ENCODE results near the gene STAB2.
A peak's percentile ranks its signal among the peaks of the same experiment; 100 is the strongest.

STAB2 gene, protein sequence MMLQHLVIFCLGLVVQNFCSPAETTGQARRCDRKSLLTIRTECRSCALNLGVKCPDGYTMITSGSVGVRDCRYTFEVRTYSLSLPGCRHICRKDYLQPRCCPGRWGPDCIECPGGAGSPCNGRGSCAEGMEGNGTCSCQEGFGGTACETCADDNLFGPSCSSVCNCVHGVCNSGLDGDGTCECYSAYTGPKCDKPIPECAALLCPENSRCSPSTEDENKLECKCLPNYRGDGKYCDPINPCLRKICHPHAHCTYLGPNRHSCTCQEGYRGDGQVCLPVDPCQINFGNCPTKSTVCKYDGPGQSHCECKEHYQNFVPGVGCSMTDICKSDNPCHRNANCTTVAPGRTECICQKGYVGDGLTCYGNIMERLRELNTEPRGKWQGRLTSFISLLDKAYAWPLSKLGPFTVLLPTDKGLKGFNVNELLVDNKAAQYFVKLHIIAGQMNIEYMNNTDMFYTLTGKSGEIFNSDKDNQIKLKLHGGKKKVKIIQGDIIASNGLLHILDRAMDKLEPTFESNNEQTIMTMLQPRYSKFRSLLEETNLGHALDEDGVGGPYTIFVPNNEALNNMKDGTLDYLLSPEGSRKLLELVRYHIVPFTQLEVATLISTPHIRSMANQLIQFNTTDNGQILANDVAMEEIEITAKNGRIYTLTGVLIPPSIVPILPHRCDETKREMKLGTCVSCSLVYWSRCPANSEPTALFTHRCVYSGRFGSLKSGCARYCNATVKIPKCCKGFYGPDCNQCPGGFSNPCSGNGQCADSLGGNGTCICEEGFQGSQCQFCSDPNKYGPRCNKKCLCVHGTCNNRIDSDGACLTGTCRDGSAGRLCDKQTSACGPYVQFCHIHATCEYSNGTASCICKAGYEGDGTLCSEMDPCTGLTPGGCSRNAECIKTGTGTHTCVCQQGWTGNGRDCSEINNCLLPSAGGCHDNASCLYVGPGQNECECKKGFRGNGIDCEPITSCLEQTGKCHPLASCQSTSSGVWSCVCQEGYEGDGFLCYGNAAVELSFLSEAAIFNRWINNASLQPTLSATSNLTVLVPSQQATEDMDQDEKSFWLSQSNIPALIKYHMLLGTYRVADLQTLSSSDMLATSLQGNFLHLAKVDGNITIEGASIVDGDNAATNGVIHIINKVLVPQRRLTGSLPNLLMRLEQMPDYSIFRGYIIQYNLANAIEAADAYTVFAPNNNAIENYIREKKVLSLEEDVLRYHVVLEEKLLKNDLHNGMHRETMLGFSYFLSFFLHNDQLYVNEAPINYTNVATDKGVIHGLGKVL (N-terminal part only)

DNA sequence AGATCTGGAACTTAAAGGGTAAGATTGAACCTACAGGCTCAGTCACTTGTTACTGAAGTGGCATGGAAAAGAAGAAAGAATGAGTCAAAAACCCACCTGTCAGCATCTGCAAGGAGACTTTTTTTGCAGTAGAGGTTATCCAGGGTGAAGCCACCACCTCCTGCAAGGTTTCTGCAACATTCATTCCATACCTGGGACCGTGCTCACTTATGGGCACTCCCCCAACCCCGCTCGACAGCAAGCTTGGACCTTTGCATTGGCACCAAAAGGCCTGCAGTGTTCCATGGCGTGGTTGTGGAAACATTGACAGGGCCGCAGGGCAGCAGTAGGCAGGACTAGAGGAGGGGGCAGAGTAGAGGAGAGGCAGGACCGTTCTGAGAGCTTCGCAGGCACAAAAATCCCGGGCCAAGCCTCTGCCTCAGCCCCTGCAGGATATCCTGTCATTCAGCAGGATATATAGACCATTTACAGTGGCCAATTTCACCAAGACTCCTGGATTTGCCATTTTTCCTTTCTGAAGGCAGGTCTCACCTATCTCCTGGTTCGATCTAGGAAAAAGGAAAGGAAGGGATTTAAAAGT is at the start of gene STAB2:
STAB2 (plus strand) TSS at position 483 of the 580 bp plus-strand sequence. CDS start 204 bp downstream, outside the sequence.
- DNase-seq (ENCODE audit: low read depth, low spot score): no peak

DNA sequence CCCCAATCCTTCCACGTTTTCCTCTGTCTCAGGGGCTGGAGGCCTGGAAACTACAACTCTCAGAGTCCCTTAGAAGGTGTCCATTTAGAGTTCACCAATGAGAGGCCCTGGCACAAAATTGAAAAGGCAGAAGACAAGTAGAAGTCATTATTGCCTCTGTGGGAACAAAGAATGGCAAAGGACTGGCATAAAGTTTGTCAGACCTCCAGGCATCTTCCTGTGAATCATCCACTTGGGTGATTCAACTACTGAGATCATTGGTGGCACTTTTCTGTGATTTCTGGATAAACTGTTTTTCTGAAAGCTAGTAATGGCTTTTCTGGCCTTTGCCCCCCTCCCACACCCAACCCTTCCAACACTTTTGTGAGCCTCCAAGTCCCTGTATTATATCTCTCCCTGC is 48.7 kb upstream of the STAB2 start:
- DNase-seq (ENCODE audit: low read depth, low spot score): no peak

DNA sequence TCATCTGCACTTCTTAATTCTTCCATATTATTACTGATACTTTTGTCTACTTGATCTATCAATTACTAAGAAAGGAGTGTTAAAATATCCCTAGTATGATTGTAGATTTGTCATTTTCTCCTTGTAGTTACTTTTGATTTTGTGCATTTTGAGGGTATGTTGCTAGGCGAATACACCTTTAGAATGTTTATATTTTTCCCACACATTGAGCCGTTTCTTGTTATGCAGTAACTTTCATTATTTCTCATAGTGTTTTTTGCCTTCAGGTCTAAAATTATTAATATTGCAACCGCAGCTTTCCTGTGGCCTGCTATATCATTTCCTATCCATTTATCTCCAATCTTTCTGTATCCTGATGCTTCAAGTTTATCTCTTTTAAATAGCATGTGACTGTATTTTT is 46.8 kb upstream of the STAB2 start:
- no peak for DNase-seq (ENCODE audit: low read depth, low spot score)

DNA sequence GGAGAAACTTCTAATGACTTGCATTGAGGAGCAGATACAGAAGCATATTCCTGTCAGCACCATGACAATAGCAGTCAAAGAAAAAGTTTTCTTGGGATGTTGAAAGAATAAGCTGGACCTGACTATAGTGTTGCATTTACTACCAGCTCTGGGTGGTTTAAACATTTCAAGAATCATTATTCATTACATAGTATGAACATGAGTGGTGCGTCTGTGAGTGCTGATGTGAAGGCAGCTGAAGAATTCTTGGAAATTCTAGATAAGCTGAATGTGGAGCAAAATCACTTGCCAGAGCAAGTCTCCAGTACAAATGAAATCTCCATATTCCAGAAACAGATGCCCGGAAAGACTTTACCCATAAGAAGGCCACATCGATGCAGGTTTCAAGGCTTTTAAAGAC is 45.0 kb upstream of the STAB2 start:
- DNase-seq (ENCODE audit: low read depth, low spot score): no peak

DNA sequence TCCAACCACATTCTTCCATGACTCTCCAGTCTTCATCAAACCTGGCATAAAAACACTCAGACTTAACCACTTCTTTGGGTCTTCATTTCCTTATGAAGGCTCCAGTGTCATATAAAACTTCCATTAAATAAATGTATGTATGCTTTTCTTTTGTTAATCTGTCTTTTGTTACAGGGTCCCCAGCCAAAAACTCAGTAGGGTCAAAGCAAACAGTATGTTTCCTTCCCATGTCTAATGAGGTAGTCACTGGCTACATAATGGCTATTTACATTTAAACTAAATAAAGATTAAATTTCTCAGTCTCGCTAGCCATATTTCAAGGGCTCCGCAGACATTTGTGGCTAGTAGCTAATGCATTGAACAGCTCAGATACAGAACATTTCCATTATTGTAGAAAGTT is 40.1 kb upstream of the STAB2 start:
- no peak for DNase-seq (ENCODE audit: low read depth, low spot score)

DNA sequence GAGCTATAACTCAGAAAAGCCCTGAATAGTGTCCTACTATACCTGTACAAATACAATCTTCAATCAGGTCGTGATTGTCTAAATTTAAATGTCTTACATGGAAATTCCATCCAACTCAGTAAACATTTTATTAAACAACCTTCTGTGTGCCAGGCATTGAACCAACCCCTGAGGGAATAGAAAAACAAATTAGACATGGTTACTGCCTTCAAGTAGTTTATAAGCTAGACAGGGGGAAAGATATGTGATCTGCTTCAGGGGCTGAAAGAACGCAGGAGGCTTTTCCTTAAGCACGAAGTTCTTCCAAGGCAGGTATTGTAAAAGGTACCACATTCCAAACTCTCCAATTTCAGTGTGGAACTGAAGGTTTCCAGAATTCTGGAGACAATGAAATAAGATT is 39.7 kb upstream of the STAB2 start:
- DNase-seq (ENCODE audit: low read depth, low spot score): no peak

DNA sequence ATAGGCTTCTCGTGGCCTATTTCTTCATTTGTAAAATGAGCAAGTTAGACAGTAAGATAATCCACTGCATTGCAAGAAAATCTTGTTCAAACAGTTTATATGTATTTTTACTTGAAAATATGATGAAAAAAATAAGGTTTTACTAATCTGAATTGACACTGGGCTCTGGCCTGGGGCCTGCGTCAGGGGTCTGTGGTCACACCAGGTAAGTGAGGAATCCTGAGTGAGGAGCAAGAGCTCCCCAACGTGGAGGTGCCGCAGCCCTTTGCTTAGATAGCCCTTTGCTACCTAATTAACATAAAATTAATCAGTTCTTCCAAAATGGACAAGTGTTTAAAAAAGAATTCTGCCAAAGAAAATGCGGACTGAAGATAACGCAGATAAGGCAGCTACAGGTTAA is 39.1 kb upstream of the STAB2 start:
- no peak for DNase-seq (ENCODE audit: low read depth, low spot score)

DNA sequence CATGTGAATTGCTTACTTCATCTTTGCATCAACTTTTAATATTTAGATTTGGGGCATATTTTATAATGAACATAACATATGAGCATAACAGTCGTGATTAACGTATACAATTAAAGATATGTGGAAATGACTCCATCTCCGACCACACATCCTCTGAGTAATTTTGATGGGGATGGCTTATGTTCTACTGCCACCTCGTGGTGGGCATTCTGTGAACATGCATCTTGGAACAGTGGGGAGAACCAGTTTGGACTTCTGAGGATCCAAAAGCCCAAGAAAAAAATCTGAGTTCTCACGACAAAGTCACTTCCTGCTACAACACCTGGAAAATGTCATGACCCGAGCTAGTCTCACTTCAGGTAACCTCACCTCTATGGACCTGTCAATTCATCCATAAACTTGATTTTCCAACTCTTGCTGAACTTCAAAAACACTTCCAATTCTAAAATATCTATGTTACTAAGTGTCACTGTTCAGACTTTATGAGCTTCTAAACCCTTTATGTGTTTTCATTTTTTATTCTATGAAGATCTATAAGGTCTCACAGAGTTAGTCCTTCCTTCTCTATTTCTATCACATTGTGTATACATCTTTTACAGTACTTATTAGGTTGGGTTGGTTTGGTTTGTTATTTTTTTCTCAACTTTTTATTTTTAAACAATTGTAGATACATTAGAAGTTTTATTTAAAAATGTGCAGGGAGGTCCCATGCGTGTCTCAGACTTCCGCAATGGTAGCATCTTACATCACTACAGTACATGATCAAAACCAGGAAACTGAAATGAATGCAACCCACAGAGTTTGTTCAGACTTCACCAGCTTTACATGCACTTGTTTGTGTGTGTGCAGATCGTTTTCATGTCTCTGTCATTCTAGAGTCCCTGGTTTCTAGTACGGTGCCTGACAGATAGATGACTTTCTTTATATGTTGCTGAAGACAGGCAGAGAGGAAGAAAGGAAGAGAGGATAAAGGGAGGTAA is 38.2 kb upstream of the STAB2 start:
- peak; percentile 33 for DNase-seq (ENCODE audit: low read depth, low spot score)

DNA sequence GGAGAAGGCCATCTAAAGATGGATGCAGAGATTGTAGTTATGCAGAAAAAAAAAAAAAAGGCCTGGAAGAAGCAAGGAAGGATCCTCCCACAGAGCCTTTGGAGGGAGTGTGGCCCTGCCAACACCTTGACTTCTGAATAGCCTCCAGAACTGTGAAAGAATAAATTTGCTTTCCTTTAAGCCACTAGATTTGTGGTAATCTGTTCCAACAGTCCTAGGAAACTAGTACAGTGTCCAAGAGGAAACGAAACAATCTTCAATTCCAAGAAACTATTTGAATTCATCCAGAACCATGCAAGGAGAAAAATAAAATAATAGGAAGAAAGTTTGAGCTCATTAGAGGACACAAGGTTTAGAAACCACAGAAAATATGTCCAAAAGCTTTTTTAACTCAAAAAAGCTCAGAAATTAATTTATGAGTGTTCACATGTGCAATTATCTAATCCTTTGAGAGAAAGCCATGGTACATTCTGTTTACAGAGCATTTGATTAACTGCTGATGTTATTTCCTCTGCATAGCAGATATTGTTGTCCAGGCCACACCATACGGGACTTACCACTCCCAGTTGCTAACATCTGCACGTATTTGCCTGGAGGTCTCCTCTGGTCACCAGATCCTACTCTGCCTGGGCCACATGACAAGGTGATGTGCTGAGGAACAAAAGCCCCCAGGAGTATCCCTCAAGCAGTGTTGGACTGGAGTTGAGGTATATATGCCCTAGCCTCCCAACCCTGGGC is 30.0 kb upstream of the STAB2 start:
- no peak for DNase-seq (ENCODE audit: low read depth, low spot score)

DNA sequence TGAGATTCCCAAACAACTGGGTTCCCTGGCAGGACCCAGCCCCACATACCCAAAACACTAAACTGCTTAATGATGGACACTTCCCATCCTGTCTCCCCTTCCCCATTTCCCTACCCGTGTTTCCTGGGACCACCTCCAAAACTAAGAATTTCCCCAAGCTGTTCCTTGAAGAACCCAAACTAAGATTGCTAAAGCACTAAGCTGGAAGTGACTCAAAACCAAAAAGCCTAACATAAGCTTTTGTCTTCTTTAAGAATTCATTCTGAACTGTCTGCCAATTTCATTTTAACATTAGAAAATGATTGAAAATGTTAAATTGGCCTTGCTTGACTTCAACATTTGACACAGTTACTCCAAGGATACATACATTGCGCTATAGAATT is 29.5 kb upstream of the STAB2 start:
- DNase-seq (ENCODE audit: low read depth, low spot score): no peak

DNA sequence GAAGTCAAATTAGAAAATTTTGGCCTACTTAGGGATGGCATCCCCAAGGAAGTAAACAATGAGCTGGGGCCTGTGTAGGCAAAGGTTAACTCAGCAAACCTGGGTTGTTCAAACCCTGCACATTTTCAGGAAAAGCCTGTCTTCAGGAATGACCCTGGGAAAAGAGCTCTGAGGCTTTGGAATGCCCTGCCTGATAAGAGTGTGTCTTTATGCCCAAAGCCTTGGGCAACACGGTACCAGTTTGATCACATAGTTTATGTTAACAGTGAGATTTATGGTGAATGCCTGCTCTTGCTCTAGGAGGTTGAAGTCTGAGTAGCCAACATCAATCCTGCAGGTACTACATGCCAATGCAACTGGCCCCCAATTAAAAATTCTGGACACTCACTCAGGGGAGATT is 28.2 kb upstream of the STAB2 start:
- DNase-seq (ENCODE audit: low read depth, low spot score): no peak

DNA sequence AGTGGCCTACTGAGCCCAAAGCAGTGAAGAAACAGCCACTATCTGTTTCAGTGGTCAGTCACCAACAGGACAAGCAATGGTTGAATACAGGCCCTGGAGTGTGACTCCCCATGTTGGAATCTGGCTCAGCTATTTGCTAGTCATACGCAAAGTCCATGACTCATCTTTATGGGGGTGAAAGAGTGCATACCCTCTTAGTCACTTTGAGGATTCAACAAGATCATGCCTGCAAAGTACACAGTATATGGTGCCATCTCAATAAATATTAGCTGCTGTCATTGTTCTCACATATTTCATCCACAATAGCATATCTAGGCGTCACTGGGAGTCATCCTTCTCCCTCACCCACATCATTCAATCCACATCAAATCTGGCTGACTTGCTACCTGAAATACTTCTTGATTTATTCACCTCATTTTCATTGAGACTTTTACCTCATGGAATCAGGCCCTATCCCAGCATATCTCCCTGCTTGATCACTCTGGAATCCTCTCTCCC is 26.4 kb upstream of the STAB2 start:
- no peak for DNase-seq (ENCODE audit: low read depth, low spot score)

DNA sequence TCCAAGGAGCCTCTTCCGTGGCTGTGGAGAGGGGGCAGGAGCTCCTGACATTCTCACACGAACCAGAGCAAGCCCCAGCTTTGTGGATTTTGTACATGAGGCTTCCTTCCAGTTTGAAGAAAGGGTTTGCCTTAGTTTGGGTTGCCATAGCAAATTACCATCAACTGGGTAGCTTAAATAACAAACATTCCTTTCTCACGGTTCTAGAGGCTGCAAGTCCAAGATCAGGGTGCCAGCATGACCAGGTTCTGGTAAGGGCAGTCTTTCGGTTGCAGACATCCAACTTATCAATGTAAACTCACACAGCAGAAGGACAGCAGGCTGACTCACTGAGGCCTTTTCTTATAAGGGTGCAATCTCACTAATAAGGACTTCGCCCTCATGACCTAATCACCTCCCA is 25.9 kb upstream of the STAB2 start:
- DNase-seq (ENCODE audit: low read depth, low spot score): no peak

DNA sequence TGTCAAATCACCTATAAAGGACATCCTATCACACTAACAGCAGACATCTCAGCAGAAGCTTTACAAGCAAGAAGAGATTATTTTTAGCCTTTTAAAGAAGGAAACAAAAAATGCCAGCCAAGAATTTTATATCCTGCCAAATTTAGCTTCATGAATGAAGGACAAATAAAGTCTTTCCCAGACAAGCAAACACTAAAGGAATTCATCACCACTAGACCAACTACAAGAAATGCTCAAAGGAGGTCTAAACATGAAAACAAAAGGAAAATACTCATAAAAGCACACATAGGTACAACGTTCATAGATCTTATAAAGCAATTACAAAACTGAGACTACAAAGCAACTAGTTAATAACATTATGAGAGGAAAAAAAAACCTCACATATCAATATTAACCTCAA is 20.7 kb upstream of the STAB2 start:
- DNase-seq (ENCODE audit: low read depth, low spot score): no peak

DNA sequence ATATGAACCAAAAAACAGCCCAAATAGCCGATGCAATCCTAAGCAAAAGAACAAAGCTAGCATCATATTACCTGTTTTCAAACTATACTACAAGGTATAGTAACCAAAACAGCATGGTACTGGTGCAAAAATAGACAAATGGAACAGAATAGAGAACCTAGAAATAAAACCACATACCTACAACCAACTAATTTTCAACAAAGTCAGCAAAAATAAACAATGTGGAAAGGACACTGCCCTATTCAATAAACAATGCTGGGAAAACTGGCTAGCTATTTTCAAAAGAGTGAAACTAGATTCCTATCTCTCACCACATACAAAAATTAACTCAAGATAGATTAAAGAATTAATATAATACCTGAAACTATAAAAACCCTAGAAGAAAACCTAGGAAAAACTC is 17.8 kb upstream of the STAB2 start:
- no peak for DNase-seq (ENCODE audit: low read depth, low spot score)

DNA sequence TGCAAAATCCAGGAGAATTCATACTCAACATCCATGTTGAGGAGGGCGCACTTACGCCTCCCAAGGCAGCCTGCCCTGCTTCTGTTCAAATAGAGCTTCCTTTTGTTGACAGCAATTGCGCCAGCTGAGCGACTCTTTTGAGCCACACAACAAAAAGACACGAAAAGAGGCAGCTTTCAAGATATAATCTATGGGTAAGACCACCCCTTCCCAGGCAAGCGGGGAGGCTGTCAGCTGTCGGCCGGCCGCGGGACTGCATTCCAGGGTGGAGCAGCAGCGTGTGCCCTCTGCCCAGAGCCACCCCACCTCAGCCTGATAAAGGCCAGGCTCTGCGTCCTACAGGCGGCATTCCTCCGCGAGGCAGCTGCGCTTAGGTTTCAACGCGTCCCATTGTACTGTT is 15.8 kb upstream of the STAB2 start:
- peak; percentile 33 for DNase-seq (ENCODE audit: low read depth, low spot score)

DNA sequence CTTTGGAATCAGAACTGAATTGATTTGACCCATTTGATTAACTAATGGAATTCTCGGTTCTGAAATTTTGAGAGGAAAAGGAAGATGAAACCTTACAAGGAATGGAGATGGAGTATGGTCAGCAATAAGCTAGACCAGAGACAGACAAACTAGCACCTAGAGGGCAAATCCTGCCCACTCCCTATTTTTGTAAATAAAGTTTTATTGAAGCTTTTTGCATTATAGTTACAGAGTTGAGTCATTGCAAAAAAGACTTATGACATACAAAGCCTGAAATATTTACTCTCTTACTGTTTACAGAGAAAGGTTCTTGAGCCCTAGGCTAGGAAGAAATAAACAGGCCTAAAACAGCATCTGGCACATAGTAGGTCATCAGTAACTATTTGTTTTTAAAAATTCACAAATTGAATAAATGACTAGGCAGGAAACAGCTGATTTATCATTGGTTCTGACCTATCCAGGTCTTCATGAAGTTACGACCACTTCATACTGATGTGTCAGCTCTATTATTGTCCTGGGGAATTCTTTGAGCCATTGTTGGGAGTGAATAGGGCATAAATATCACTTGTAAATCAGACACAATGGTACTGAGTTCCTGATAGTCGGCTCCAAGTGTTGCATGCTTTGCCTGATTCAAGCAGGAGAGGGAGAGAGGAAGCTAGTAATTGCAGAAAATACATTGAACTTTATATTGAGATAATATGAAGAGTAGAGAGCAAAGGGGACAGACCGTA is 14.6 kb upstream of the STAB2 start:
- no peak for DNase-seq (ENCODE audit: low read depth, low spot score)

DNA sequence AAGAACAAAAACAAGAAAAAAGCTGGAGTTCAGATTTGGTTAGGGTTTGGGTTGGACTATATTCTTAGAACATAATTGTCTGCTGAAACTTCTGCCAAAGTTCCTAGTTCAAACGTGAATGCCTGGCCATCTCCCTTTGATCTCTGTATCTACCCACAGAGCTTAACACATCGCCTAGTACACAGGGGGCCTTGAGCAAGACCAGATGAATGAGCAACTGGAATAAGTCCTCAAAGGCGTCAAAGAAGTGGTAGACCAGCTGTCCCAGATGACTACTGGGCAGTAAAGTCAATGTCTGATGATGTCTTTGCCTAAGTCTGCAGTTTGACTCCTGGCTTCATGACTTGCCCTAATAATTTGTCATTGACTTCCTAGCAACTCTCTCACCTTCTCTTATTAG is 13.9 kb upstream of the STAB2 start:
- DNase-seq (ENCODE audit: low read depth, low spot score): no peak

DNA sequence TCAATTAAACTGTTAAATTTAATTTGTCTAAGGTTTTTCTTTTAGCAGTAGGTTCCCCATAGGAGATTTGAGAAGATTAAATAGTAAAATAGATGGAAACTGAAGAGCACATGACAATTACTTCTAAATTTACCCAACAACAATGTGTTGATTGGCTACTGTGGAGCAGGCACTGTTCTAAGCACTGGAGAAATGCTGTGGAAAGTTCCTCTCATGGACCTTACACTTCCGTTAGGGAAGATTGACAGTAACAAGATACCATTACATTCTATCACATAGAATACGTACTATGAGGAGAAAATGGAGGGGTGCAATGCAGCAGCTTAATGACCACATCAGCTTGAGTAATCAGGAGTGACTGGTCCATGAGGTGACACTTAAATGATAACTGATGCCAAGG is 8.1 kb upstream of the STAB2 start:
- no peak for DNase-seq (ENCODE audit: low read depth, low spot score)
